ENCODE results near the gene KCND2. TPM values are rescaled to one million over a fixed set of nuclear protein-coding genes. Genes with fewer than 3 reads are reported as not detected.

Gene KCND2
- total and polyA plus RNA-seq, 2 of the 8 experiments (the other 6 are each of a cell fraction or from before 2014, with no cell fraction given): 4.6 to 7.7 TPM

DNA sequence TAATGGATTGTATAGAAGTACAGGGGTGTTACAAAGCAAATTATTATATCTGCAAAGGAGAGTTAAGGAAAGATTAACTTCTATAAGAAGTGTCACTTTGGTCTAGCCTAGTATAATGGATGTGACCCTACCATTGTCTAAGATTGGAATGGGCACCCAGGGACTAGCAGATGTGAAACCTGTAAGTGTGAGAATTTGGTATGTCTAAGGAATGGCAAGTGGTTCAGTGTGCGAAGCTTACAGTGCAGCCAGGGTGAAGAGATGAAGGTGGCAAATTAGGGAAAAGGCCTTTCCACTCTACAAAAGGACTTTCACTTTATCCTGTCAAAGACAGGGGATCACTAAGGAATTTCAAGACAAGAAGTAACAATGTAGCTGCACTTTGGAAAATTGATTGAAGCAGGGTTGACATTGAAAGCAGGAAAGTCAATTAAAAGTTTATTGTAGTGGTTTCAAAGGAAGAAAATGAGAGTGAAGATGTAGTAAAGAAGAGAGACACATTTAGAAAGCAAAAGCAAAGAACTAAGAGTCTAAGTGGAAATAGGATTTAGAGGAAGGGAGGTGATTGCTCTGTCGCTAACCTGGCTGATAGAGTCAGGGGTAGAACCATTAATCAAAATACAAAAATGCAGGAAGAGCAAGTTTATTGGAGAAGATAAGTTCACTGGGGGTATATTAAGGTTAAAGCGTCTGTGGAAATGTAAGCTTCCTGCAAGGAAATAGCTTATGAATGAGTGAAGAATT, 47.4 kb downstream of the KCND2 start:
- Histone ChIP-seq H4K8ac (ENCODE audit: extremely low read depth, insufficient read depth, low read length) (no peak overlapping the region), H3K4me3 (ENCODE audit: extremely low read depth in 1 of 4, insufficient read depth in 2 of 4, low read depth in 3 of 4, low read length in 4 of 4) (no peak overlapping the region)

More for the DNA sequence above, 47.4 kb downstream of the KCND2 start:
- no peaks in the 10 kb centered on the region for H3K27me3 ChIP-seq (replicated peaks in 1 of 4; ENCODE audit: control insufficient read depth in 3 of 4, extremely low read depth in 1 of 4, insufficient read depth in 3 of 4, low read length in 3 of 4)
- H2BK20ac ChIP-seq (ENCODE audit: low read length): no peak overlapping the region
- no peak overlapping the region for H2BK15ac ChIP-seq (ENCODE audit: low read length)
- ChIA-PET CTCF (ENCODE audit: partially characterized antibody) (interaction anchor here (0.6 to 1.0 kb wide), 2 partner anchors 8 to 48 kb away, joined by 3 read pairs; partner anchors contain the start of gene KCND2), POLR2A (ENCODE audit: partially characterized antibody) (no interaction called here)
- H2BK12ac ChIP-seq (ENCODE audit: low read depth, low read length): no peak overlapping the region
- no peak overlapping the region for H2BK5ac ChIP-seq (ENCODE audit: low read depth, low read length)
- H3K14ac ChIP-seq (ENCODE audit: insufficient read length): no peak overlapping the region
- DNase-seq (ENCODE audit: low read depth in 1 of 2, low spot score in 2 of 2) (no peak), FAIRE-seq (no peak)
- no peak overlapping the region for H4K91ac ChIP-seq (replicated peaks; ENCODE audit: insufficient read length, low read length)
- no peak overlapping the region for H3K23ac ChIP-seq (ENCODE audit: insufficient read length)
- H2BK120ac ChIP-seq (replicated peaks; ENCODE audit: low read depth, low read length): no peak overlapping the region
- WGBS, 2 experiments (ENCODE audit: extremely low coverage in 1 of 2, insufficient coverage in 1 of 2, insufficient read length in 1 of 2, insufficient replicate concordance in 2 of 2, low coverage in 1 of 2, low lambda C conversion rate in 2 of 2, missing lambda C conversion rate in 1 of 2): 93% methylated on average over 3 of the region's 3 CpGs; no CpG with 5 or more reads in 1 of the 2 experiments
- H3K9ac ChIP-seq (replicated peaks in 1 of 4; ENCODE audit: extremely low read depth in 1 of 4, low read depth in 3 of 4, low read length in 3 of 4): no peak overlapping the region
- no peak overlapping the region; the same call in 1 of the 2 replicates for H2AK5ac ChIP-seq (ENCODE audit: low read depth, low read length)
- no peaks in the 10 kb centered on the region for H3K79me1 ChIP-seq (ENCODE audit: low read depth, low read length)
- H4K20me1 ChIP-seq (replicated peaks in 1 of 2; ENCODE audit: control insufficient read depth in 1 of 2, insufficient read depth in 2 of 2, low read length in 2 of 2): peaks cover 0 to 2% of the 10 kb centered on the region in 2 experiments
- H3K36me3 ChIP-seq (ENCODE audit: control insufficient read depth in 2 of 4, insufficient read depth in 4 of 4, low read length in 3 of 4): no peaks in the 10 kb centered on the region
- no peaks in the 10 kb centered on the region for H3K79me2 ChIP-seq (ENCODE audit: control insufficient read depth in 1 of 2, insufficient read depth in 2 of 2, low read length in 2 of 2)
- H3K23me2 ChIP-seq (ENCODE audit: low read depth, low read length): no peaks in the 10 kb centered on the region
- H3K18ac ChIP-seq (ENCODE audit: extremely low read depth, low read length): no peak overlapping the region; the same call in 1 of the 2 replicates
- H3K9me3 ChIP-seq (ENCODE audit: insufficient read depth in 2 of 2, low read depth in 1 of 2, low read length in 1 of 2): no peaks in the 10 kb centered on the region
- H3K4me2 ChIP-seq (ENCODE audit: insufficient read depth in 1 of 2, low read depth in 2 of 2, low read length in 2 of 2): no peak overlapping the region
- no peaks in the 10 kb centered on the region for H3K4me1 ChIP-seq (replicated peaks in 1 of 4; ENCODE audit: control insufficient read depth in 3 of 4, insufficient read depth in 4 of 4, low read length in 3 of 4)
- peak overlapping the region; percentile 69 for H3K4ac ChIP-seq (replicated peaks; ENCODE audit: insufficient read length, low read depth, low read length)
- TF ChIP-seq, protein P1, sequence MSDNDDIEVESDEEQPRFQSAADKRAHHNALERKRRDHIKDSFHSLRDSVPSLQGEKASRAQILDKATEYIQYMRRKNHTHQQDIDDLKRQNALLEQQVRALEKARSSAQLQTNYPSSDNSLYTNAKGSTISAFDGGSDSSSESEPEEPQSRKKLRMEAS (IDR thresholded peaks at IDR 0.05): no peak
- TF ChIP-seq, protein P2, sequence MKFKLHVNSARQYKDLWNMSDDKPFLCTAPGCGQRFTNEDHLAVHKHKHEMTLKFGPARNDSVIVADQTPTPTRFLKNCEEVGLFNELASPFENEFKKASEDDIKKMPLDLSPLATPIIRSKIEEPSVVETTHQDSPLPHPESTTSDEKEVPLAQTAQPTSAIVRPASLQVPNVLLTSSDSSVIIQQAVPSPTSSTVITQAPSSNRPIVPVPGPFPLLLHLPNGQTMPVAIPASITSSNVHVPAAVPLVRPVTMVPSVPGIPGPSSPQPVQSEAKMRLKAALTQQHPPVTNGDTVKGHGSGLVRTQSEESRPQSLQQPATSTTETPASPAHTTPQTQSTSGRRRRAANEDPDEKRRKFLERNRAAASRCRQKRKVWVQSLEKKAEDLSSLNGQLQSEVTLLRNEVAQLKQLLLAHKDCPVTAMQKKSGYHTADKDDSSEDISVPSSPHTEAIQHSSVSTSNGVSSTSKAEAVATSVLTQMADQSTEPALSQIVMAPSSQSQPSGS (IDR thresholded peaks at IDR 0.05; ENCODE audit: low read length): no peak
- TF ChIP-seq TAF1 (IDR thresholded peaks at IDR 0.05; ENCODE audit: low read depth, low read length): no peak
- TF ChIP-seq, protein P3, sequence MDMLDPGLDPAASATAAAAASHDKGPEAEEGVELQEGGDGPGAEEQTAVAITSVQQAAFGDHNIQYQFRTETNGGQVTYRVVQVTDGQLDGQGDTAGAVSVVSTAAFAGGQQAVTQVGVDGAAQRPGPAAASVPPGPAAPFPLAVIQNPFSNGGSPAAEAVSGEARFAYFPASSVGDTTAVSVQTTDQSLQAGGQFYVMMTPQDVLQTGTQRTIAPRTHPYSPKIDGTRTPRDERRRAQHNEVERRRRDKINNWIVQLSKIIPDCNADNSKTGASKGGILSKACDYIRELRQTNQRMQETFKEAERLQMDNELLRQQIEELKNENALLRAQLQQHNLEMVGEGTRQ (IDR thresholded peaks at IDR 0.05; ENCODE audit: low read length): no peak
- H2AFZ ChIP-seq (ENCODE audit: low read length): no peak overlapping the region
- peak overlapping the region; percentile 73 for H3K56ac ChIP-seq (replicated peaks; ENCODE audit: insufficient read length, low read depth, low read length)
- no peak overlapping the region for H3K27ac ChIP-seq (ENCODE audit: low read depth, low read length)
- H4K5ac ChIP-seq (ENCODE audit: insufficient read length, low read depth, low read length): no peak overlapping the region
